Keratinocyte (primary cell): ENCODE measurements around the gene ATP1A4. TPM values are rescaled to one million over a fixed set of nuclear protein-coding genes. Genes with fewer than 3 reads are reported as not detected.

Experiments used
- DNase-seq: peaks from one replicate; pipeline ENCODE4 v3.0.0-alpha.2; 2011; ENCODE audit warnings: low read depth, missing footprints, low spot score
- FAIRE-seq: peaks from 2 replicates; lab custom pipeline; 2011; peaks lifted over from hg19 to GRCh38; lab: Jason Lieb, UNC
- H2AFZ ChIP-seq: 2 replicates; pipeline ENCODE4 v1.6.0; 2012; ENCODE audit warnings: low read length, control low read depth, inconsistent platforms; ENCODE audit not compliant: control insufficient read depth
- H3K27ac ChIP-seq: 2 replicates; pipeline ENCODE4 v1.5.1; 2011; ENCODE audit warnings: low read length; ENCODE audit not compliant: control insufficient read depth, insufficient read depth
- H3K27me3 ChIP-seq: 3 replicates; pipeline ENCODE4 v1.6.0; 2011; ENCODE audit warnings: low read length; ENCODE audit not compliant: control insufficient read depth, insufficient read depth; ENCODE audit errors: extremely low read depth
- H3K36me3 ChIP-seq, 2 experiments: 2 replicates in 1 of 2; 3 replicates in 1 of 2; pipeline ENCODE4 v1.5.1; 2011; ENCODE audit warnings: low read length in 2 of 2, mild to moderate bottlenecking in 1 of 2; ENCODE audit not compliant: control insufficient read depth in 2 of 2, insufficient read depth in 2 of 2; ENCODE audit errors: extremely low read depth in 1 of 2
- H3K4me1 ChIP-seq: 3 replicates; pipeline ENCODE4 v1.5.1; 2011; ENCODE audit warnings: low read length; ENCODE audit not compliant: control insufficient read depth, insufficient read depth; ENCODE audit errors: extremely low read depth
- H3K4me2 ChIP-seq: 3 replicates; pipeline ENCODE4 v1.6.0; 2011; ENCODE audit warnings: low read depth, low read length; ENCODE audit not compliant: control insufficient read depth, insufficient read depth; ENCODE audit errors: extremely low read depth
- H3K4me3 ChIP-seq, 3 experiments: fragments of 200-600 bp in 1 of 3; sonication (generic) in 1 of 3; 2 replicates in 2 of 3; 3 replicates in 1 of 3; pipeline ENCODE4 v1.5.1; 2011 to 2016; ENCODE audit warnings: low read length in 3 of 3, mild to moderate bottlenecking in 3 of 3, control low read depth in 2 of 3, inconsistent platforms in 1 of 3, low read depth in 1 of 3, mixed read lengths in 1 of 3, mixed run types in 1 of 3, moderate library complexity in 1 of 3; ENCODE audit not compliant: control insufficient read depth in 2 of 3, insufficient read depth in 2 of 3; ENCODE audit errors: extremely low read depth in 1 of 3
- H3K79me2 ChIP-seq: 2 replicates; pipeline ENCODE4 v1.6.0; 2012; ENCODE audit warnings: low read length; ENCODE audit not compliant: control insufficient read depth, insufficient read depth
- H3K9ac ChIP-seq: 3 replicates; pipeline ENCODE4 v1.6.0; 2011; ENCODE audit warnings: low read length; ENCODE audit not compliant: control insufficient read depth, insufficient read depth; ENCODE audit errors: extremely low read depth
- H3K9me1 ChIP-seq: 3 replicates; pipeline ENCODE4 v1.6.0; 2011; ENCODE audit warnings: low read length; ENCODE audit not compliant: control insufficient read depth, insufficient read depth; ENCODE audit errors: extremely low read depth
- H3K9me3 ChIP-seq: 2 replicates; pipeline ENCODE4 v1.5.1; 2012; ENCODE audit warnings: low read depth, low read length; ENCODE audit not compliant: control insufficient read depth
- H4K20me1 ChIP-seq: 3 replicates; pipeline ENCODE4 v1.6.0; 2011; ENCODE audit warnings: low read length; ENCODE audit not compliant: control insufficient read depth, insufficient read depth; ENCODE audit errors: extremely low read depth
- EZH2 ChIP-seq: IDR thresholded peaks from one replicate; pipeline ENCODE4 v1.6.1; 2012; ENCODE audit warnings: inconsistent platforms, mild to moderate bottlenecking, low read length, moderate library complexity
- dilution Hi-C: fragments of 300-500 bp; cut with MboI; formaldehyde crosslinking; loops from one replicate; pipeline ENCODE4 v1.7.0; 2020; ENCODE audit warnings: low sequenced_read_pairs; ENCODE audit not compliant: extremely low pct_ligation_motif_present
- polyA plus RNA-seq, 5 experiments: library from polyadenylated mRNA; depleted of rRNA in 3 of 5; stranded (reverse) in 3 of 5; stranded (forward) in 1 of 5; unstranded in 1 of 5; fragments of >200 nt; gene quantifications; 1 replicate in 1 of 5; 2 replicates in 3 of 5; 3 replicates in 1 of 5; pipeline versions ENCODE4 v1.2.1 to v1.2.3, GENCODE V29; 2011 to 2012; ENCODE audit warnings: missing spikeins in 2 of 5, low read depth in 1 of 5, low replicate concordance in 1 of 5
- TF ChIP-seq, protein P1 (sequence below), 3 experiments: IDR thresholded peaks in 1 of 3; conservative IDR thresholded peaks in 1 of 3; optimal IDR thresholded peaks in 1 of 3; 2 replicates in 2 of 3; 3 replicates in 1 of 3; pipeline versions ENCODE3 to v1.5.1; 2011; ENCODE audit warnings: low read length in 3 of 3, mild to moderate bottlenecking in 3 of 3, moderate library complexity in 2 of 3, control low read depth in 1 of 3, inconsistent platforms in 1 of 3; ENCODE audit not compliant: insufficient read depth in 2 of 3; ENCODE audit errors: extremely low read depth in 1 of 3

ATP1A4 gene
- polyA plus RNA-seq, 1 donor (not counting 4 experiments of a cell fraction or from before 2014, with no cell fraction given), result not detected

DNA sequence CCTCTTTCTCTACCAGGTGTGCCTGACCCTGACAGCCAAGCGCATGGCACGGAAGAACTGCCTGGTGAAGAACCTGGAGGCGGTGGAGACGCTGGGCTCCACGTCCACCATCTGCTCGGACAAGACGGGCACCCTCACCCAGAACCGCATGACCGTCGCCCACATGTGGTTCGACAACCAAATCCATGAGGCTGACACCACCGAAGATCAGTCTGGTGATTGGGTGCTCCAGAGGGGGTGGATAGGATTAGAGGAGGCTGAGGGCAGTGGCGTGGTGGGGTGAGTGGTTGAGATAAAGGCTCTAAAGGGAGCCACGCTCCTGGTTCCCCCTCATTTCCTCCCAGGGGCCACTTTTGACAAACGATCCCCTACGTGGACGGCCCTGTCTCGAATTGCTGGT, 22.8 kb upstream of the ATP1A4 start:
- no peak for TF ChIP-seq EZH2
- TF ChIP-seq, protein P1, sequence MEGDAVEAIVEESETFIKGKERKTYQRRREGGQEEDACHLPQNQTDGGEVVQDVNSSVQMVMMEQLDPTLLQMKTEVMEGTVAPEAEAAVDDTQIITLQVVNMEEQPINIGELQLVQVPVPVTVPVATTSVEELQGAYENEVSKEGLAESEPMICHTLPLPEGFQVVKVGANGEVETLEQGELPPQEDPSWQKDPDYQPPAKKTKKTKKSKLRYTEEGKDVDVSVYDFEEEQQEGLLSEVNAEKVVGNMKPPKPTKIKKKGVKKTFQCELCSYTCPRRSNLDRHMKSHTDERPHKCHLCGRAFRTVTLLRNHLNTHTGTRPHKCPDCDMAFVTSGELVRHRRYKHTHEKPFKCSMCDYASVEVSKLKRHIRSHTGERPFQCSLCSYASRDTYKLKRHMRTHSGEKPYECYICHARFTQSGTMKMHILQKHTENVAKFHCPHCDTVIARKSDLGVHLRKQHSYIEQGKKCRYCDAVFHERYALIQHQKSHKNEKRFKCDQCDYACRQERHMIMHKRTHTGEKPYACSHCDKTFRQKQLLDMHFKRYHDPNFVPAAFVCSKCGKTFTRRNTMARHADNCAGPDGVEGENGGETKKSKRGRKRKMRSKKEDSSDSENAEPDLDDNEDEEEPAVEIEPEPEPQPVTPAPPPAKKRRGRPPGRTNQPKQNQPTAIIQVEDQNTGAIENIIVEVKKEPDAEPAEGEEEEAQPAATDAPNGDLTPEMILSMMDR (optimal IDR thresholded peaks at IDR 0.05 in 1 of 3, IDR thresholded peaks at IDR 0.05 in 1 of 3, conservative IDR thresholded peaks at IDR 0.05 in 1 of 3; ENCODE audit: extremely low read depth in 1 of 3, insufficient read depth in 2 of 3, low read length in 3 of 3), result no peak
- no peak overlapping the region for H3K27ac ChIP-seq

GRCh38 chr1:160129046-160129445, 22.4 kb upstream of the ATP1A4 start:
- H3K36me3 ChIP-seq, result no peaks in the 10 kb centered on the region
- no peak overlapping the region for H3K27ac ChIP-seq

More for the DNA sequence above, 22.8 kb upstream of the ATP1A4 start:
- no peaks in the 10 kb centered on the region for H4K20me1 ChIP-seq
- no peaks in the 10 kb centered on the region for H3K36me3 ChIP-seq
- H3K4me2 ChIP-seq, result no peak overlapping the region
- no peak overlapping the region for H2AFZ ChIP-seq
- no peak overlapping the region for H3K4me3 ChIP-seq
- H3K9ac ChIP-seq, result no peak overlapping the region
- H3K9me3 ChIP-seq, result no peaks in the 10 kb centered on the region
- DNase-seq, result no peak
- H3K27me3 ChIP-seq, result peaks cover 17% of the 10 kb centered on the region
- dilution Hi-C loops, result no loop called here
- H3K79me2 ChIP-seq, result no peaks in the 10 kb centered on the region
- FAIRE-seq, result no peak
- H3K9me1 ChIP-seq, result no peaks in the 10 kb centered on the region
- H3K4me1 ChIP-seq, result peaks cover 20% of the 10 kb centered on the region

More at GRCh38 chr1:160129046-160129445, 22.4 kb upstream of the ATP1A4 start:
- dilution Hi-C loops, result no loop called here
- no peak overlapping the region for H3K9ac ChIP-seq
- no peaks in the 10 kb centered on the region for H3K9me3 ChIP-seq
- H3K27me3 ChIP-seq, result peaks cover 17% of the 10 kb centered on the region
- no peak overlapping the region for H3K4me2 ChIP-seq
- H3K9me1 ChIP-seq, result no peaks in the 10 kb centered on the region
- no peak overlapping the region for H2AFZ ChIP-seq
- TF ChIP-seq EZH2, result no peak
- TF ChIP-seq, protein P1 (optimal IDR thresholded peaks at IDR 0.05 in 1 of 3, IDR thresholded peaks at IDR 0.05 in 1 of 3, conservative IDR thresholded peaks at IDR 0.05 in 1 of 3; ENCODE audit: extremely low read depth in 1 of 3, insufficient read depth in 2 of 3, low read length in 3 of 3), result no peak
- H3K4me1 ChIP-seq, result peaks cover 18% of the 10 kb centered on the region
- H3K79me2 ChIP-seq, result no peaks in the 10 kb centered on the region
- H3K4me3 ChIP-seq, result no peak overlapping the region
- H4K20me1 ChIP-seq, result no peaks in the 10 kb centered on the region
- DNase-seq, result no peak
- FAIRE-seq, result no peak
